Measurements from ENCODE around the gene SPATA13.

- TF ChIP-seq CTCF (conservative IDR thresholded peaks at IDR 0.05) (no peak), EZH2 (IDR thresholded peaks at IDR 0.05; ENCODE audit: low read depth) (no peak)
Measured at GRCh38 chr13:24118576-24118975, 41.9 kb upstream of the SPATA13 start.

Measured in PC-9 (cell line).